H1 (cell line): ENCODE measurements around the gene CD276. TPM values are rescaled to one million over a fixed set of nuclear protein-coding genes. Genes with fewer than 3 reads are reported as not detected.

ENCODE experiments used
- CTCF ChIP-seq, 3 experiments: IDR thresholded peaks; 1 replicate in 2 of 3; 2 replicates in 1 of 3; pipeline versions ENCODE4 v1.5.1 to v1.6.1; 2011; ENCODE audit warnings: low read length in 3 of 3, mild to moderate bottlenecking in 3 of 3, inconsistent platforms in 2 of 3, low read depth in 1 of 3, moderate library complexity in 1 of 3; ENCODE audit not compliant: insufficient read depth in 1 of 3; ENCODE audit errors: control extremely low read depth in 1 of 3
- HDAC2 ChIP-seq, 2 experiments: fragments of 300-600 bp in 1 of 2; sonication (generic) in 1 of 2; IDR thresholded peaks; 2 replicates each; pipeline ENCODE4 v1.6.1; 2011 to 2012; ENCODE audit warnings: low read depth in 2 of 2, low read length in 2 of 2, mild to moderate bottlenecking in 2 of 2, moderate library complexity in 2 of 2, borderline replicate concordance in 1 of 2, inconsistent platforms in 1 of 2
- USF2 ChIP-seq: IDR thresholded peaks from 2 replicates; pipeline ENCODE4 v1.6.1; 2011; ENCODE audit warnings: low read length, improper control_type of control experiment
- ZNF274 ChIP-seq: IDR thresholded peaks from 2 replicates; pipeline ENCODE4 v1.7.0; 2012; ENCODE audit warnings: low read length, borderline replicate concordance; ENCODE audit errors: extremely low read depth
- polyA plus RNA-seq, 7 experiments: library from polyadenylated mRNA; depleted of rRNA in 3 of 7; stranded (reverse) in 5 of 7; unstranded in 2 of 7; fragments of >200 nt in 5 of 7; fragments of 200-250 nt in 2 of 7; gene quantifications; 1 replicate in 5 of 7; 2 replicates in 1 of 7; 4 replicates in 1 of 7; pipeline versions ENCODE4 v1.2.1 to v1.2.3, GENCODE V29; 2011 to 2013; ENCODE audit warnings: missing spikeins in 2 of 7, mixed read lengths in 2 of 7
- total RNA-seq: library from RNA; stranded (reverse); fragmentation: NEBNext Ultra II Directional; extraction: Animal tissue kit (Norgen Biotek cat#: 25700); gene quantifications from 2 replicates; pipeline ENCODE4 v1.2.1, GENCODE V29; 2021

CD276 gene
- total and polyA plus RNA-seq, 2 of the 8 experiments (the other 6 are each of a cell fraction or from before 2014, with no cell fraction given) = 156 to 158 TPM

- TF ChIP-seq CTCF (IDR thresholded peaks at IDR 0.05; ENCODE audit: control extremely low read depth in 1 of 3, insufficient read depth in 1 of 3, low read depth in 1 of 3, low read length in 3 of 3) (no peak), HDAC2 (IDR thresholded peaks at IDR 0.05; ENCODE audit: borderline replicate concordance in 1 of 2, low read depth in 2 of 2, low read length in 2 of 2) (no peak), ZNF274 (no peak), USF2 (no peak)
Observed at GRCh38 chr15:73748730-73749129, 64.5 kb downstream of the CD276 start (continued).
